OCI-LY1 (cell line): ENCODE measurements around the gene RPS6KA6.

Experiments used
- EZH2 ChIP-seq: fragments of 200-600 bp; sonication (generic), shearing (Covaris generic); IDR thresholded peaks from 2 replicates; pipeline ENCODE4 v1.8.0; 2017; ENCODE audit warnings: borderline replicate concordance, mixed run types, mild to moderate bottlenecking, antibody characterized with exemption, low read length, moderate library complexity, mixed read lengths
- TF ChIP-seq, protein P1 (sequence below): fragments of 200-600 bp; sonication (generic), shearing (Covaris generic); IDR thresholded peaks from 2 replicates; pipeline ENCODE4 v1.5.1; 2017; ENCODE audit warnings: mild to moderate bottlenecking, antibody characterized with exemption, low read length, moderate library complexity, mixed read lengths

DNA sequence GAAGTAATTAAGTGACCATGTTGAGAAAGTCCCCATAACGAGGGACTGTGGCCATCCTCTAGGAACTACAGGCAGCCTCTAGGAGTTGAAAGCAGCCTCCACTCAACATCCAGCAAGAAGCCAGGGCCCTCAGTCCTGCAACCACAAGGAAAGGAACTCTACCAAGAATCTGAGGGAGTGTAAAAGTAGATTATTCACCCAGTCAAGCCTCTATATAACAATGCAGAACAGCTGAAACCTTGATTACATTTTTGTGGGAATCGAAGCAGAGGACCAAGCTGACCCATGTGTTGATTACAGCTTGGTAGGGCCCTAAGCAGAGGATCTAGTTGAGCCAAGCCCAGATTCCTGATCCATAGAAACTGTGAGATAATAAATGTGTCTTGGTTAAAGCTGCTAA is 17.1 kb downstream of the RPS6KA6 start:
- TF ChIP-seq, protein P1, sequence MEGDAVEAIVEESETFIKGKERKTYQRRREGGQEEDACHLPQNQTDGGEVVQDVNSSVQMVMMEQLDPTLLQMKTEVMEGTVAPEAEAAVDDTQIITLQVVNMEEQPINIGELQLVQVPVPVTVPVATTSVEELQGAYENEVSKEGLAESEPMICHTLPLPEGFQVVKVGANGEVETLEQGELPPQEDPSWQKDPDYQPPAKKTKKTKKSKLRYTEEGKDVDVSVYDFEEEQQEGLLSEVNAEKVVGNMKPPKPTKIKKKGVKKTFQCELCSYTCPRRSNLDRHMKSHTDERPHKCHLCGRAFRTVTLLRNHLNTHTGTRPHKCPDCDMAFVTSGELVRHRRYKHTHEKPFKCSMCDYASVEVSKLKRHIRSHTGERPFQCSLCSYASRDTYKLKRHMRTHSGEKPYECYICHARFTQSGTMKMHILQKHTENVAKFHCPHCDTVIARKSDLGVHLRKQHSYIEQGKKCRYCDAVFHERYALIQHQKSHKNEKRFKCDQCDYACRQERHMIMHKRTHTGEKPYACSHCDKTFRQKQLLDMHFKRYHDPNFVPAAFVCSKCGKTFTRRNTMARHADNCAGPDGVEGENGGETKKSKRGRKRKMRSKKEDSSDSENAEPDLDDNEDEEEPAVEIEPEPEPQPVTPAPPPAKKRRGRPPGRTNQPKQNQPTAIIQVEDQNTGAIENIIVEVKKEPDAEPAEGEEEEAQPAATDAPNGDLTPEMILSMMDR, result no peak
- no peak for TF ChIP-seq EZH2
